HT-29 (cell line): ENCODE results near the gene VWA3A. TPM values are rescaled to one million over a fixed set of nuclear protein-coding genes. Genes with fewer than 3 reads are reported as not detected.
"Not testable (repeated sequence)": the region's sequence is repeated elsewhere in the genome, so short reads cannot be mapped to it uniquely, and the experiment has no call there.

Experiments used
- DNase-seq: peaks from one replicate; pipeline ENCODE4 v3.0.0-alpha.2; 2015; ENCODE audit warnings: low spot score
- total RNA-seq: library from RNA; depleted of rRNA; stranded (reverse); fragments of >200 nt; shearing (Covaris generic); gene quantifications from 2 replicates; pipeline ENCODE4 v1.2.3, GENCODE V29; 2014

The VWA3A gene
- total RNA-seq, 1 experiment from 2014 or later = not detected

DNA sequence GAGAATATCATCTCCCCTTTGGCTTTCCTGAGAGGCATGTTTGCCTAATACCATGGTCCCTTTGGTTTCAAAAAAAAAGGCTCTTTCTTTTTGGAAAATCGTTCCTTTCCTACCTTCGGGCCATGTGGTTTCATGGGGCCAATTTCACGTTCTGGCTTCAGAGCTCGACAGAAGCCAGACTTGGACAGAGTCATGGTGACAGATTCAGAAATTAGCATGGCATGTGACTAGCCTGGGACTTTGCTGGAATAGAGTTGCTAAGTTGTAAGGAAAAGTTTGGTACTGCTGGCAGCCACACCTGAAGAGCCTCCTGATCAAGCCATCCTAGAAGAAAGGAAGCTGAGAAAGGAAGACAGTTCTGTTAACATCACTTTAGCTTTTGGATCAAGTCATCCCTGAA lies 2.4 kb upstream of the VWA3A start:
- no peak for DNase-seq

DNA sequence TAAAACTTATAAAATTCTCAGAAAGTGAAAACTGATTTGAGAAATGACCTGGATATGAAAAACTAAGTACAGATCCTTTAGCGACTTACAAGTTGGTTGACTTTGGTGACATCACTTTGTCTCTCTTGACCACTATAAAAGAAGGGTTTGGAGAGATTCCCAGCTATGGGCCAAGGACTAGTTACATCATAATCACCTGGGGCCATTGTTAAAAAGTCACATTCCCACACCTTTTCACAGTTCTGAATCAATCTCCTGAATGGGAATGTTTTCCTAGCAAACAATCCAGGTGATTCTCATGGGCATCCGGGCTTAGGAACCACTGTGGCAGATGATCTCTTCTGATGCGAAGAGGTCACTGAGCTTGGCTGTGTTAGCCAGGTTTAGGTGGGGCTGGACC lies 620 bp upstream of the VWA3A start:
- no peak for DNase-seq

DNA sequence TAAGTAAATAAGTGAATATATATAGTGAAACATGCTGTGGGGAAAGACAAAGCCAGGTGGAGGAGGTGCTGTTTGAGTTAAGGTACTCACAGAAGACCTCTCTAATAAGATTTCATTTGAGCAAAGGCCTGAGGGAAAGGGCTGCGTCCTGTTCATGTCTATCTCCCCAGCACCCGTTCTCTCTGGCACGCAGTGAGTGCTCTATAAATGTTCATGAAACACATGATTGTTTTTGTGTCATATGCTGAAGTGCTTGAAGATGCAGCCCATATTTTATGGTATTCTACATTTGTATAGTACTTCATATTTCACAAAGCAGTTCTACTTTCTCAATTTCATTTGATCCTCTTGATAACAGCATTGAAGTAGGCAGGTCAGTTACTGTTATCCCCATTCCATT lies 990 bp downstream of the VWA3A start:
- no peak for DNase-seq

GRCh38 chr16:22093996-22094395 lies 1.7 kb downstream of the VWA3A start:
- no peak for DNase-seq

- DNase-seq = peak; percentile 62
These were observed 6.3 kb downstream of the VWA3A start for GRCh38 chr16:22098405-22099255.

GRCh38 chr16:22099256-22099975 lies 7.1 kb downstream of the VWA3A start:
- no peak for DNase-seq

- no peak for DNase-seq
These were observed 11.1 kb downstream of the VWA3A start for GRCh38 chr16:22103441-22103840.

- no peak for DNase-seq
These were observed 17.0 kb downstream of the VWA3A start for GRCh38 chr16:22109258-22109898.

DNA sequence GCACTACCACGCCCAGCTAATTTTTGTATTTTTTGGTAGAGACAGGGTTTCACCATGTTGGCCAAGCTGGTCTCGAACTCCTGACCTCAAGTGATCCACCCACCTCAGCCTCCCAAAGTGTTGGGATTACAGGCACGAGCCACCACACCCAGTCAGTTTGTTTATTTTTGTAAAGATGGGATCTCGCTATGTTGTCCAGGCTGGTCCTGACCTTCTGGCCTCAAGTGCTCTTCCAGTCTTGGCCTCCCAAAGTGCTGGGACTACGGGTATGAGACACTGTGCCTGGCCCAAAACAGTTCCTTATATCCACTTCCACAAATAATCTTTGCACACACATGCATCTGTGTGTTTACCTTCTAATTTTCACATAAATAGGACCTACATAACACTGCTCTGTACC lies 19.3 kb downstream of the VWA3A start:
- not testable (repeated sequence) for DNase-seq

DNA sequence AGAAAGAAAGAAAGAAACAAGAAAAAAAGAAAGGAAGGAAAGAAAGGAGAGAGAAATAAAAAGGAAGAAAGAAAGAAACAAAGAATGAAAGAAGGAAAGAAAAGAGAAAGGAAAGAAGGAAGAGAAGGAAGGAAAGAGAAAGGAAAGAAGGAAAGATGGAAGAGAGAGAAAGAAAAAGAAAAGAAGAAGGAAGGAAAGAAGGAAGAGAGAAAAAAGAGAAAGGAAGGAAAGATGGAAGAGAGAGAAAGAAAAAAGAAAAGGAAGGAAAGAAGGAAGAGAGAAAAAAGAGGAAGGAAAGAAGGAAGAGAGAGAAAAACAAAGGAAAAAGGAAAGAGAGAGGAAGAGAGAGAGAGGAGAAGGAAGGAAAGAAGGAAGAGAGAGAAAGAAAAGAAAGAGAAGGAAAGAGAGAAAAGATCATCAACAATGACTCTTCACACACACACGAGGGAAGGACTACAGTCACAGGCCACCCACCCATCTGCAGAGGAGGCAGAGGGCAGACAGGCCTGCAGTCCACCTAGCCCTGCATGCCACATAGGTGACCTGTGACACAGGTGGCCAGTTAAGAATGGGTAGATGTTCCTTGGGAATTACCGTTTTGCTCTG lies 23.9 kb downstream of the VWA3A start:
- no peak for DNase-seq

DNA sequence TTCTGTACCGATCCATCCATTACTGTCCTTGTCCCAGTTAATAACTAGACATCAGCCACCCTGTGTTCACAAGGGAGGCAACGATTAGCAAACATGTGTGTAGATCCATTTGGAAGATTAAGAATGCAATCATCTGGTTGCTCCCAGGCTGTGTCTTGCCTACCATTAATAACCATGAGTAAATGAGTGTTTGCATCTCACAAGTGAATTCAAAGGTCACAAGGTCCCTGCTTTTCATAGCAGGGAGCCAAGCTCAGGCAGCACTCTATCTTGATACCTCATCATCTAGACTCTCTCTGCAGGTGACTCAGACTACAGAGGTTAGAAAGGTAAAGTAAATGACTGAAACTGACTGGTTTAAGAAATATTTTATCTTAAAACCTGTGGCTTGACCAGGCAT lies 25.3 kb downstream of the VWA3A start:
- no peak for DNase-seq

- DNase-seq = no peak
These were observed 28.1 kb downstream of the VWA3A start for GRCh38 chr16:22120440-22120839.

DNA sequence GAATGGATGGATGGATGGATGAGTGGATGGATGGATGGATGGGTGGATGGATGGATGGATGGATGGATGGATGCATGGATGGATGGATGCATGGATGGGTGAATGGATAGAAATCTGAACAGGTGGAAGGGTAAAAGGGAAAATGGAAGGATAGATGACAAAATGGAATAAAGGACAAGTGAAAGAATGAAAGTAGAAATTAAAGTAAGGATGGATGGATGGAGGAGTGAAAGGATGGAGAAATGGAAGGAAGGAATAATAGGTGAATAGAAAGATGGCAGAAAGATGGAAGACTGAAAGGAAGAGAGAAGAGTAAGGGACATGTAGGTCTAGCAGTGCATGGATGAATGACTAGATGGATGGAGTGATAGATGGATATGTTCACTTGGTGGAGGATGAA lies 29.9 kb downstream of the VWA3A start:
- no peak for DNase-seq

DNA sequence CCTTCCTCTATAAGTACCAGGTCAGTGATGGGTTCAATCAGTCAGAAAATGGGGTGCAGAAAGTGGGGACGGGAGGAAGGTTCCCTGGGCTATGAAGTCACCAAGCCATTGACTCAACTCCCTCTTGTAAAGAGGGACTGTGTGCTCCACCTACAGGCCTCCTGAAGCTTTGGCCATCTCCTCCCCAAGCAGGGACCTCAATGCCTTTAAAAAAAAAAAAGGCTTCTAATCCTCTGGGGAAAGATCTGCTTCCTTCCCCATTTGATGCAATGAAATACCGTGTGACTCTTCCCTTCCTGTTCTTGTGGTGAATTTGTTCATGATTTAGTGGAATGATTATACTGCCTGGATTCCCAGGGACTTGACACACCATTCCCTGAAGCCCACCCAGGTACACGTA lies 30.8 kb downstream of the VWA3A start:
- peak; percentile 21 for DNase-seq

- no peak for DNase-seq
These were observed 31.6 kb downstream of the VWA3A start for GRCh38 chr16:22123759-22124490.

DNA sequence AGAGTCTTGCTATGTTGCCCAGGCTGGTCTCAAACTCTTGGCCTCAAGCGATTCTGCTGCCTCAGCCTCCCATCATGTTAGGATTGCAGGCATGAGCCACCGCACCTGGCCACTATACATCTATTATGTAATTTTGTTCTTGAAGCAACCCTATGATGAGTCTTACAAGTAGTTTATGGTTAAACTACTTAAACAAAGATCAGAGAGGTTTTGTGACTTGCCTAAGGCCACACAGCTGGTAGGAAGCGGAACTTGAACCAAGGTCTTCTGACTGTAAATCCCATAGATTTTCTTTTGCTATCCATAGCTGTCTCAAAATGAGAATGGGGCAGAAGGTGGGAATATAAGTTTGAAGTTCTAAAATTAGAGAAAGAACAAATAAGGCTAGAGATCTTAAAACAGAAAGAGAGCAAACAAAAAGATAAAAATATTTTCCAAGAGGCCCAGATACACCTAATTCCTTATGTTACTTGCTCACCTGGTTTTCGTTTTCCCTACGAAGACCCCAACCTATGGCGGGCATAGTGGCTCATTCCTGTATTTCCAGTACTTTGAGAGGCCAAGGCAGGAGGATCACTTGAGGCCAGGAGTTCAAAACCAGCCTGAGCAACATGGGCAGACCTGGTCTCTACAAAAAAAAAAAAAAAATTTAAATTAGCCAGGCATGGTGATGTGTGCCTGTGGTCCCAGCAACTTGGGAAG lies 32.4 kb downstream of the VWA3A start:
- no peak for DNase-seq

DNA sequence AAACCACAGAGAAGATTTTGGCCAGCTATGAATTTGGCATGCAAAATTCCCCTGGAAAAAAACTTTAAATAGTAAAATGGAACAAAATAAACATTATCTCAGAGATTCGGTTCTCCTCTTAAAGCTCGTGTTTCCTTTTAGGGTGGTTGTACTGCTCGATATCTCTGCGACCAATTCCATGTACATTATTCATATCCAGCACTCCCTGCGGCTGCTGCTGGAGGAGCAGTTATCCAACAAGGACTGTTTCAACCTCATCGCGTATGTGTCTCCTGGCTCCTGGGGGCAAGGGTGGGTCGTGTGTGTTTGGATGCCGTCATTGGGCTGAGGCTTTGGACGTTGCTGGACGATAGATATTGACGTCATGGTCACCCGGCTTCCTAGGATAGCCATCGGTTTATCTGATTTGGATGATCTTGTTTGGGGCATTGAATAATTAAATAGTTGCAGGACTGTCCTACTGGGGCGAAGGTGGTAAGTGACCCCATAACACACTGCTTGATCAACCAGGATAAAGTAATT lies 33.8 kb downstream of the VWA3A start:
- no peak for DNase-seq

DNA sequence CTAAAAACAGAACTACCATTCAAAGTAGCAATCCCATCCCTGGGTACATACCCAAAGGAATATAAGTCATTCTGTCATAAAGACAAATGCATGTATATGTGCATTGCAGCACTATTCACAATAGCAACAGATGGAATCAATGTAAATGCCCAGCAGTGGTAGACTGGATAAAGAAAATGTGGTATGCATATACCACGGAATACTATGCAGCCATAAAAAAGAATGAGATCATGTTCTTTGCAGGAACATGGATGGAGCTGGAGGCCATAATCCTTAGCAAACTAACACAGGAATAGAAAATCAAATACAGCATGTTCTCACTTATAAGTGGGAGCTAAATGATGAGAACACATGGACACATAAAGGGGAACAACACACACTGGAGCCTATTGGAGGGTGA lies 36.2 kb downstream of the VWA3A start:
- DNase-seq = not testable (repeated sequence)

DNA sequence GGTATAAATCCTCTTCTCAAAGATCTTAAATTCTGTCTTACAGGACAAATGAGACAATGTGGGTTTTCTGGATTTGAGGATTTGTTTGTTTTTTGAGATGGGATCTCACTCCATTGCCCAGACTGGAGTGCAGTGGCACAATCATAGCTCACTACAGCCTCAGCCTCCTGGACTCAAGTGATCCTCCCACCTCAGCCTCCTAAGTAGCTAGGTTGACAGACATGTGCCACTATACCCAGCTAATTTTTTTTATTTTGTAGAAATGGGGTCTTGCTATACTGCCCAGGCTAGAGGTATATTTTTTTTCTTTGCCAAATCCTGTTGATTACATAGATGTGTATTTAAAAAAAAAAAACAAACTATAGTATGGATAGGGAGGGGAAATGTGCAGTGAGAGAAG lies 38.2 kb downstream of the VWA3A start:
- DNase-seq = no peak

- DNase-seq = no peak
These were observed 40.5 kb downstream of the VWA3A start for GRCh38 chr16:22132801-22133200.

DNA sequence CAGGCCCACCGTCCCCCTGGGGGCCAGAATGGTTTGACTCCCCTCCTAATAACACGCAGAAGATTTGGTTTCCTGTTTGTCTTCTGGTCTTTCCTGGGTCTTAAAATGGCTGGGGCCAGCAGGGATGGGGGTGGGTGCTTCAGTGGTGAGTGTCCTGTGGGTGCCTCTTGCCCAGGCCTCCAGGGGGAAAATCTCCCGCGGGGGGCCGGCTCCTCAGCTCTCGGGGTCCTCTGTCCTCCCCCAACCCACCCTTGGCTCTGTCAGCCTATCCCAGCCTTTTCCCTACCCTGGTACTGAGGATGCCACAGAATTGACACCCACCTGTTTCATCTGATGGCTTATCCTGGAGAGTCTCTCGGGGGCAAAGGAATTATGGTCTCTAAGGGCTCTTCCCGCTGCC lies 46.1 kb downstream of the VWA3A start:
- no peak for DNase-seq
